Epithelial cell of proximal tubule (primary cell): Measurements from ENCODE around the gene SORCS3. TPM values are rescaled to one million over a fixed set of nuclear protein-coding genes. Genes with fewer than 3 reads are reported as not detected.

Source experiments
- DNase-seq: peaks from one replicate; pipeline ENCODE4 v3.0.0-alpha.2; 2011; ENCODE audit warnings: low read depth
- H3K4me3 ChIP-seq: 2 replicates; pipeline ENCODE4 v1.5.1; 2011; ENCODE audit warnings: low read depth, mild to moderate bottlenecking, low read length
- total RNA-seq: library from RNA; depleted of rRNA; stranded (reverse); fragments of >200 nt; gene quantifications from 2 replicates; pipeline ENCODE4 v1.2.3, GENCODE V29; 2015
- TF ChIP-seq, protein P1 (sequence below): conservative IDR thresholded peaks from 2 replicates; pipeline ENCODE4 v1.5.1; 2012; ENCODE audit warnings: low read depth, mild to moderate bottlenecking, low read length

The SORCS3 gene
- total RNA-seq, 1 donor from 2014 or later: 0.06 TPM

DNA sequence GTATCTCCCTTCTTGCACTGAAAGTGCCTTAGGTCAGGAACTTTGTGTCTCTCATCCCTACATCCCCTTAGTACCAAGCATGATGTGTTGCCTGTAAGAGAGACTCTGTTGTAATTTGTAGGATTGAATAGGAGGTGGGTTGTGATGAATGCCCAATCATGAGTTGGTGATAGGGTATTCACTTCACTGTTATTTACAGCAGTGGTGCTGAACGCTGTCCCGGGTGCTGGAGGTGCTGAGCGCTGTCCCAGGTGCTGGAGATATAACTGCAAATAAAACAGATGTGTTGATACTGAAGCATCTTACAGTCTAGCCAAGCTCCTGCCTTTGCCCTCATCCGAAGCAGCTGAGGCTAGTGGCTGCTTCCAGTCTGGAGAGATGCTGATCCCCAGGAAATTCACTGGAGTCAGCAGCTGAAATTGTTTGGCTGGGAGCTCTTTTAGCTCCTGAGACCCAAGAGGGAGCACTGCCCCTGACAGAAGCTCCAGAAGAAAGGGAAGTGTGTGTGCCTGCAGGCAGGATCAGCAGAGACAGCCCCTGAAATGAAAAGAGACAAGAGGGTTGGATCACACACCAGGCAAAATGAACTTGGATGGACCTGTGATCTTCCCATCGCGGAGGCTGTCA lies 183.4 kb downstream of the SORCS3 start:
- TF ChIP-seq, protein P1, sequence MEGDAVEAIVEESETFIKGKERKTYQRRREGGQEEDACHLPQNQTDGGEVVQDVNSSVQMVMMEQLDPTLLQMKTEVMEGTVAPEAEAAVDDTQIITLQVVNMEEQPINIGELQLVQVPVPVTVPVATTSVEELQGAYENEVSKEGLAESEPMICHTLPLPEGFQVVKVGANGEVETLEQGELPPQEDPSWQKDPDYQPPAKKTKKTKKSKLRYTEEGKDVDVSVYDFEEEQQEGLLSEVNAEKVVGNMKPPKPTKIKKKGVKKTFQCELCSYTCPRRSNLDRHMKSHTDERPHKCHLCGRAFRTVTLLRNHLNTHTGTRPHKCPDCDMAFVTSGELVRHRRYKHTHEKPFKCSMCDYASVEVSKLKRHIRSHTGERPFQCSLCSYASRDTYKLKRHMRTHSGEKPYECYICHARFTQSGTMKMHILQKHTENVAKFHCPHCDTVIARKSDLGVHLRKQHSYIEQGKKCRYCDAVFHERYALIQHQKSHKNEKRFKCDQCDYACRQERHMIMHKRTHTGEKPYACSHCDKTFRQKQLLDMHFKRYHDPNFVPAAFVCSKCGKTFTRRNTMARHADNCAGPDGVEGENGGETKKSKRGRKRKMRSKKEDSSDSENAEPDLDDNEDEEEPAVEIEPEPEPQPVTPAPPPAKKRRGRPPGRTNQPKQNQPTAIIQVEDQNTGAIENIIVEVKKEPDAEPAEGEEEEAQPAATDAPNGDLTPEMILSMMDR: no peak
- DNase-seq: no peak

DNA sequence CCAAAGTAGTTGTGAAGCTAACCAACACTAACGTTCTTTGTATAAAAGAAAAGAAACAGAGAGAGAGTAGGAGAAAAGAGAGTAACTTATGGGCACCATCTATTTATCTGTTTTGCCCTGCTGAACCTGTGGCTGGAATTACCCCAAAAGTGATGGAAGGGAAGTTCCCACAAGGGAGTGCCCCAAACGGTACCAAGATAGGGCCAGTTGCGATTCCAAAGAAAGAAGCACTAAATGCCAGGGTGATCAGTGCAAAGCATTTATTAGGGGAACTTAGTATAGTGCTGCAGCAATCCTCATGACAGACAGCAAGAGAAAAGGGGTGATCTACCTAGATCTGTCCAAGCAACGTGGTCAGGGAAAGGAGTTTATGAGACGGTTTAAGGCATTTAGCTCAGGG lies 190.2 kb downstream of the SORCS3 start:
- DNase-seq: no peak
- TF ChIP-seq, protein P1: no peak

More for the DNA sequence above, 183.4 kb downstream of the SORCS3 start:
- H3K4me3 ChIP-seq: no peak overlapping the region

DNA sequence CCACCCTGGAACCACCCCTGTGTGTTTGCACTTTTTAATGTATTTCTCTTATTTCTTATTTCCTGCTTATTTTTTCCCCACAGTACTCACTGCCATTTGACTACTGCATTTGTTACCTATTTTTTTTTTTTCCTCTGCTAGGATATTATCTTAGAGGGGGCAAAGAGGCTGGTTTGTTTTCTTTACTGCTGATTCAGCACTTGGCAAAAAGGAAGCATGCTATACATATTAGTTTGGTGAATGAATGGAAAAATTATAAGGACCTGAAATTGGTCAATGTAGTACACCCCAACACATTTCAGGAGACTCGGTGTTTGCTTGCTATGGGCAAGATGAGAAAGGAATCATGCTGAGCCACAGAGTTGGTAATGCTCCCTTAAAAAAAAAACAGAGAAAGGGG lies 193.5 kb downstream of the SORCS3 start:
- DNase-seq: no peak
- TF ChIP-seq, protein P1: no peak
- H3K4me3 ChIP-seq: no peak overlapping the region

More for the DNA sequence above, 190.2 kb downstream of the SORCS3 start:
- no peak overlapping the region for H3K4me3 ChIP-seq

DNA sequence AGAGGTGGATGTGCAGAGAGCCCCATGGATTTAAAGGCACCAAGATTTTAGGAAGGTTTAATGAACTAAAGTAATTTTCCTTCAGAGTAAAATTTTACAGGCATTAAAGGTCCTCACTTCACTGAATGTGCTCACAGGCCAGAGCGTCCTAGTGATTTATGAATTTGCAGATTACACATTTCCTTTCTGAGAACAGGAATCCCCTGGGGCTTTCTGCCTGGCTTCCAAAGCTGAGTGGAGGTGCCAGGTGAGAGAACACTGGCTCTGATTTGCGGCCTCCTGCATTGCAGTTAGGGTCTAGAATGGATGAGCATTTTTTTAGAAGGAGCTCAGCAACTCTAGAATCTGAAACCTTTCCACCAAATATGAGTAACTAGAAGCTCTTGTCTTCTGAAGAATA lies 194.3 kb downstream of the SORCS3 start:
- H3K4me3 ChIP-seq: no peak overlapping the region
- TF ChIP-seq, protein P1: no peak
- no peak for DNase-seq

DNA sequence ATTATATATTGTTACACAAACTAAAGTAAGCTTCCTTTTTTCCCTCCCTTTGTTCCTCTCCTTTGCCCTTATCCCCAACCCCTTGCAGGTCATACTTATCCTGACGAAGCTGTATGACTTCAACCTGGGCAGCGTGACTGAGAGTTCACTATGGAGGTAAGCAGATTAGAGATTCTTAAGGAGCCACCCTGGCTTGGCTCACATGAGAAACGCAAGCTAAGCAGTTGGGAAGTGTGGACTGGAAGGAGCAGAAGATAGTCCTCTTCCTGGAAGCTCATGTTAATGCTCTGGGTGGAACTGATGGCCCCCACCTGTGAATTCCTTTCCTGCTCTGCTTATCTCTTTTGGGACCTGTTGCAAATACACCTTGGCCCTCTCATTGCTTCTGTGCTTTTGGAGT lies 201.6 kb downstream of the SORCS3 start:
- no peak for DNase-seq
- TF ChIP-seq, protein P1: no peak

DNA sequence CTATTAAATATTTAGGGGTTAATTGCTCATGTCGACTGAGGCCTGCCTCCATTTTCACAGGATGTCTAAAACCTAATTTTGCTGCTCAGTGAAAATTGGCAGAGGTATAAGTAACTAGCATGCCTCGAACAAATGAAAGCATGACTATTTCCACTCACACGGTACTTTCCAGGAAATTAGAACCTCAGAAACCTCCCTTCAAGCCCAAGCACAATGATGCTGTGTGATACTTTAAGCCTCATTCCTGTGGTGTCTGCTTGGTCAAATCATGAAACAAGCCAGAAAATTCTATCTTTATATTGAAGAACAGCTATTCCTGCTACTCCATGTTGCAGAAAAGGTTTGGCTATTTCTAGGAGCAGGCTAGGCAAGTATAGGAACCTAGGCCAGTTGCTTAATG lies 203.0 kb downstream of the SORCS3 start:
- no peak overlapping the region for H3K4me3 ChIP-seq
- TF ChIP-seq, protein P1: no peak
- DNase-seq: no peak

More for the DNA sequence above, 201.6 kb downstream of the SORCS3 start:
- no peak overlapping the region for H3K4me3 ChIP-seq

DNA sequence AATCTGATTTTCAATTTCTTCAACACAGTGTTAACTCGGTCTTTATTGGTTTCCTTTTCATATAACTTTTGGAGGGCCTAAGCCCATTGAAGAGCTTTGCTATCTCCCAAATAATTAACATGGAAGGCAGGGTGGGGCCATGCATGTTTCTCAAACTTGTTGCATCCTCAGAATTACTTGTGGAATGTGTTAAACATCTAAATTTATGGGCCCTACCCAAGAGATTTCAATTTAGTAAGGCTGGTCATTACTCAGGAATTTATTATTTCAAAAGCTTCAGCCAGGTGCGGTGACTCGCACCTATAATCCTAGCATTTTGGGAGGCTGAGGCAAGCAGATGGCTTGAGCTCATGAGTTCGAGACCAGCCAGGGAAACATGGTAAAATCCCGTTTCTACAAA lies 208.9 kb downstream of the SORCS3 start:
- TF ChIP-seq, protein P1: no peak
- no peak for DNase-seq
- no peak overlapping the region for H3K4me3 ChIP-seq
